Mesodermal cell (in vitro differentiated cells): ENCODE measurements around the gene TMIGD3. TPM values are rescaled to one million over a fixed set of nuclear protein-coding genes. Genes with fewer than 3 reads are reported as not detected.
A peak's percentile ranks its signal among the peaks of the same experiment; 100 is the strongest.
"Not testable (repeated sequence)": the region's sequence is repeated elsewhere in the genome, so short reads cannot be mapped to it uniquely, and the experiment has no call there.

Source experiments
- H3K27ac ChIP-seq: 2 replicates; pipeline ENCODE4 v1.7.0; 2013; ENCODE audit warnings: mild to moderate bottlenecking, low read depth, low read length, moderate library complexity; ENCODE audit not compliant: severe bottlenecking
- H3K36me3 ChIP-seq: 2 replicates; pipeline ENCODE4 v1.7.1; 2013; ENCODE audit warnings: mild to moderate bottlenecking, low read length, moderate library complexity; ENCODE audit not compliant: control insufficient read depth, insufficient read depth
- H3K4me1 ChIP-seq: one replicate; pipeline ENCODE4 v1.7.1; 2013; ENCODE audit warnings: mild to moderate bottlenecking, low read length; ENCODE audit not compliant: insufficient read depth, control insufficient read depth, poor library complexity, severe bottlenecking
- H3K4me3 ChIP-seq: 2 replicates; pipeline ENCODE4 v1.7.0; 2013; ENCODE audit warnings: low read length, control low read depth, mild to moderate bottlenecking; ENCODE audit not compliant: insufficient read depth, poor library complexity, severe bottlenecking; ENCODE audit errors: extremely low read depth
- H3K9me3 ChIP-seq: 2 replicates; pipeline ENCODE4 v1.7.1; 2013; ENCODE audit warnings: mild to moderate bottlenecking, low read length, moderate library complexity; ENCODE audit not compliant: control insufficient read depth
- WGBS, 2 experiments: methylation state at CpG; one replicate each; pipeline ENCODE4 v1.1.5; 2013; ENCODE audit warnings: missing lambda C conversion rate in 2 of 2; ENCODE audit not compliant: insufficient coverage in 2 of 2; 5-methylcytosine and 5-hydroxymethylcytosine counted together
- polyA plus RNA-seq, 2 experiments: library from polyadenylated mRNA; stranded (reverse); fragments of 50-300 nt; gene quantifications; one replicate each; pipeline ENCODE4 v1.2.3, GENCODE V29; 2013

TMIGD3 gene
- polyA plus RNA-seq (2013, experiment 1 of 2): not detected
- polyA plus RNA-seq (2013, experiment 2 of 2): not detected

DNA sequence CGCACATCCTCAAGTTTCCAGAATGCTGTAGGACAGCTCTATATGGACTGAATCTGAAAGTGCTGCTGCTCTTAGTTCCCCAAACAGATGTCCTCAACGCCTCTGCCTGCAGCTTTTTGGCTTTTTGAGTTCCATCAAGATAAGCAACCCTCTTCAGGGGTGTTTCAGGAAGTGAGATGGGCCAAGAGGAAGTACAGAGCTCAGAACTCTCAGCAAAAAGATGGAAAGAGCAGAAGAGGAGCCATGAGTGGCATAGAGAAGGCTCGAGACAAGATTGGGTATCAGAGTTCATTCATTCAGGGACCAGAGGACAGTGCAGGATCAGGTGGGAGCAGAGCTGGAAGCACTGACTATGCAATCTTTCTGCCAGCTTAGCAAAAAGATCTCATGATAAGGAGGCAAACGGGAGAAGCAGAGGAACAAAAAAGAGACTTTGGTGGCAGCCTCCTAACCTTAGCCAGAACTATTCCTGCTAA, at the start of gene TMIGD3, which contains the start of gene ADORA3:
Gene TMIGD3, minus strand, starts transcription at position 49 of the 476 bp plus-strand sequence. CDS start 279 bp downstream, outside the sequence.
Gene ADORA3, minus strand, starts transcription at position 49 of the 476 bp plus-strand sequence. CDS start 279 bp downstream, outside the sequence.
- Histone ChIP-seq H3K9me3 (no peaks in the 10 kb centered on the region), H3K27ac (no peak within 1 kb of the TSS), H3K4me3 (no peak within 1 kb of the TSS), H3K36me3 (no peaks in the 10 kb centered on the region), H3K4me1 (peaks cover 14% of the 10 kb centered on the region)
- 83 to 97% methylated on average over 4 of the region's 4 CpGs for WGBS, 2 experiments

GRCh38 chr1:111553196-111553595, 49.8 kb upstream of the TMIGD3 start:
- Histone ChIP-seq H3K36me3 (no peaks in the 10 kb centered on the region), H3K4me1 (peaks cover 8% of the 10 kb centered on the region), H3K27ac (peak overlapping the region; percentile 26), H3K4me3 (no peak overlapping the region), H3K9me3 (no peaks in the 10 kb centered on the region)
- 91 to 94% methylated on average over 2 to 3 of the region's 3 CpGs for WGBS, 2 experiments

DNA sequence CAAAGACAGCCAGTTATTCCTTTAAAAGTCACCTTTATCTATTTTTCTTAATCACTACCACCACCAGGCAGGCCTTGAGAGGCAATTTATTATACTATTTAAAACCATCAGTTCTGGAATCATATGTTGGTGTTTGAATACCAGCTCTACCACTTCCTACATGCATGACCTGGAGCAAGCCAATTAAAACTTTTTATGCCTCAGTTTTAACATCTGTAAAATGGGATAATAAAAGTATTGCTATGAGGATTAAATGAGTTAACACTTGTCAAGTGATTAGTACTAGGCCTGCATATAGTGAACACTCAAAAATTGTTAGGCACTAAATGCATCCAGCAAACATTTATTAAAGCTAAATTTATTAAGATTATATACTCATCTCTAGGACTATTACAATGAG, 49.2 kb upstream of the TMIGD3 start:
- no peak overlapping the region for H3K27ac ChIP-seq
- H3K4me1 ChIP-seq: peaks cover 8% of the 10 kb centered on the region
- H3K4me3 ChIP-seq: no peak overlapping the region
- H3K9me3 ChIP-seq: no peaks in the 10 kb centered on the region
- H3K36me3 ChIP-seq: no peaks in the 10 kb centered on the region

GRCh38 chr1:111551623-111552411, 48.4 kb upstream of the TMIGD3 start:
- Histone ChIP-seq H3K4me3 (no peak overlapping the region), H3K27ac (no peak overlapping the region), H3K9me3 (no peaks in the 10 kb centered on the region), H3K36me3 (no peaks in the 10 kb centered on the region), H3K4me1 (peaks cover 8% of the 10 kb centered on the region)
- 90 to 98% methylated on average over 5 to 7 of the region's 8 CpGs for WGBS, 2 experiments

GRCh38 chr1:111547786-111548185, 44.4 kb upstream of the TMIGD3 start:
- not testable (repeated sequence) for H3K4me3 ChIP-seq, H3K9me3 ChIP-seq, H3K27ac ChIP-seq, H3K36me3 ChIP-seq, H3K4me1 ChIP-seq
- WGBS, 2 experiments: 60% methylated on average over 1 of the region's 1 CpG; no CpG with 5 or more reads in 1 of the 2 experiments

DNA sequence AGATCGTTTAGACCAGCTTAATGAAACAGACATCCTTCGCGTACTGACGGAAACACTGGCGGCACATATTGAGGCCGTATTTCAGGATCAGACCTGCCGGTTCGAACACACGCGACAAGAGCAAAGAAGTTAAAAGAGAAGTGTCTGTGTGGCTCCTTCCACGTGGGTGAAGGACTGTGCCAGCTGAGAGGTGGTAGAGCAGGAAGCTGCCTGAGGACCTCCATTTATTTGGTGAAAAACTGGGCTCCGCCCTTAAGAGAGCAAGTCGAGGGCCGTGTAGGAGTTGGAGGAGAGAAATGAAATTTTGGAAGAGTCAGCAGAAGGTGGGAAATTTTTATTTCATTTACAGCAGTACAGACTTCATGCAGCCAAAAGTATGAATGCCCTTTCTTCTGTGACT, 38.8 kb upstream of the TMIGD3 start:
- H3K4me3 ChIP-seq: no peak overlapping the region
- no peaks in the 10 kb centered on the region for H3K36me3 ChIP-seq
- 73 to 74% methylated on average over 10 to 12 of the region's 14 CpGs for WGBS, 2 experiments

GRCh38 chr1:111541721-111542120, 38.3 kb upstream of the TMIGD3 start:
- Histone ChIP-seq H3K36me3 (no peaks in the 10 kb centered on the region), H3K27ac (peak overlapping the region; percentile 48), H3K4me3 (no peak overlapping the region), H3K4me1 (peaks cover 8% of the 10 kb centered on the region), H3K9me3 (no peaks in the 10 kb centered on the region)
- 76 to 90% methylated on average over 4 of the region's 4 CpGs for WGBS, 2 experiments

More for the DNA sequence above, 38.8 kb upstream of the TMIGD3 start:
- H3K9me3 ChIP-seq: no peaks in the 10 kb centered on the region
- H3K4me1 ChIP-seq: peaks cover 8% of the 10 kb centered on the region
- no peak overlapping the region for H3K27ac ChIP-seq

DNA sequence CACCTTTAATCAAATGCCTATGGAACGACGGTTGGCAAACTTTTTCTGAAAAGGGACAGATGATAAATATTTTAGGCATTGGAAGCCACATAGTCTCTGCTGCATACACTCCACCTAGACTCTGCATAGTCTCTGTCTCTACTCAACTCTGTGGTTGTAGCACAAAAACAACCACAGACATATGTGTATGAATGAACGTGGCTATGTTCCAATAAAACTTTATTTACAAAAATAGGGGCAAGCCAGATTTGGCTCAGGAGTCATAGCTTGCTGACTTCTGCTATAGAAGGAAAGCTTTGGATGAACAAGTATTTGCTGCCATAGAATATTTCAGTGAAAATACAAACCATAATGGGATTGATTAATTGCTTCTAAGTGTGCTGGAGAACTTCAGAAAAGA, 37.5 kb upstream of the TMIGD3 start:
- no peaks in the 10 kb centered on the region for H3K36me3 ChIP-seq
- no peak overlapping the region for H3K27ac ChIP-seq
- no peaks in the 10 kb centered on the region for H3K9me3 ChIP-seq
- peaks cover 10% of the 10 kb centered on the region for H3K4me1 ChIP-seq
- H3K4me3 ChIP-seq: no peak overlapping the region
- WGBS, 2 experiments: no CpG with 5 or more reads among the region's 3 CpGs

DNA sequence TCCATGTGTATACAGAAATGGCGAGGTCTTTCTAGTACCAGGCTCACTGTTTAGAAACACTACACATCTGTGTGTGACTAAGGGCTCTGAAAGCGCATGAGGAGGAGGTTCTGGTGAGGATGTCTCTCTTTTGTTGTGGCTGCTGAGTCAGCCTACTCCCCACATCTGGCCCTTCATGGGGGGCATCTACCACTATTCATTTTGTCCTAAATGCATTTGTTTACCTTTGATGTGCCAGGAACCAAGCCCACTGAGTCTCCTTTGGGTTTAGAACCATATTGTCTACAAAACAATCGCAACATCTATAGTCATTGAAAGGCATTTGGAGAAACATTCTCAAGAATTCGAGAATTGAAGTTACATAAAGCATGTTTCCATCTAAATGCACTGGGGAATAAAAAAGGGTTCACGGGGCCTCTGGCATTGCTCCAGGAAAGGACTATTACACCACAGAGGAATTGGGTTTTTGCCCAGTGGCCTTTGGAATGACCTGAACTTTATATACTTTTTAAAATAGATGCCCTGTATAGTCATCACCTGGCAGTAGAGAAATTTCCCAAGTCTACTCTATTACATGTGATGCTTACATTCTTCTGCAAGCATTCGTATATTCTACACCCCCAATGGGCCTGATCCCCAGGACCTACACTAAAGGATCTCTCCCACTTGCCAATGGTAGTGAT, 35.1 kb upstream of the TMIGD3 start:
- WGBS, 2 experiments: 81 to 86% methylated on average over 1 to 3 of the region's 6 CpGs
- Histone ChIP-seq H3K4me1 (peaks cover 17% of the 10 kb centered on the region), H3K9me3 (no peaks in the 10 kb centered on the region), H3K4me3 (no peak overlapping the region), H3K27ac (no peak overlapping the region), H3K36me3 (no peaks in the 10 kb centered on the region)

GRCh38 chr1:111535256-111536191, 32.1 kb upstream of the TMIGD3 start:
- Histone ChIP-seq H3K36me3 (no peaks in the 10 kb centered on the region), H3K4me1 (peaks cover 13% of the 10 kb centered on the region), H3K9me3 (peaks cover 1% of the 10 kb centered on the region), H3K4me3 (no peak overlapping the region), H3K27ac (peak overlapping the region; percentile 16)
- WGBS, 2 experiments: 89% methylated on average over 9 to 11 of the region's 14 CpGs
